ENCODE results near the gene KAZN. TPM values are rescaled to one million over a fixed set of nuclear protein-coding genes. Genes with fewer than 3 reads are reported as not detected.

Gene KAZN
- total RNA-seq, 2 donors from 2014 or later: 0.22 to 0.74 TPM

GRCh38 chr1:14795589-14795988, 197.1 kb downstream of the KAZN start:
- H3K27me3 Mint-ChIP-seq: no peaks in the 10 kb centered on the region
- no peak for ATAC-seq (replicated peaks)
- no peaks in the 10 kb centered on the region for H3K36me3 Mint-ChIP-seq (ENCODE audit: low read depth)
- no peaks in the 10 kb centered on the region for H3K4me1 Mint-ChIP-seq
- no peak overlapping the region for H3K4me3 Mint-ChIP-seq
- H3K27ac Mint-ChIP-seq: no peak overlapping the region
- no peaks in the 10 kb centered on the region for H3K9me3 Mint-ChIP-seq

DNA sequence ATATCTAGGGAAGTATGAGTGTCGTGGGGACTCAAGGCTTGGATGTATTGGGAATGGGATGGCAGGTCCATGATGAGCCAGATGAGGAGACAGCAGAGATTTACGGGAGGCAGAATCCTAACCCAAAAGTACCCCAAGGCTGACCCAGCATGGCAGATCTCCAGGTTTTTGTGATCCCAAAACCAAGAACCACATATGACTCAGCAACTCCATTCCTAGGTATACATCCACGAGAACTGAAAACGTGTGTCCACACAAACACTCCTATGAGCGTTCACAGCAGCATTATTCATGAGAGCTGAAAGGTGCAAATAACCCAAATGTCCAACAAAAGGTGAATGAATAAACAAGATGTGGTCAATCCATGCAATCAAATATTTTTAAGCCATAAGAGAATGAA, 201.5 kb downstream of the KAZN start:
- Mint-ChIP-seq H3K4me3 (no peak overlapping the region), H3K4me1 (no peaks in the 10 kb centered on the region), H3K9me3 (no peaks in the 10 kb centered on the region), H3K27ac (no peak overlapping the region), H3K36me3 (ENCODE audit: low read depth) (no peaks in the 10 kb centered on the region), H3K27me3 (no peaks in the 10 kb centered on the region)
- ATAC-seq (replicated peaks): no peak

- no peaks in the 10 kb centered on the region for H3K4me1 Mint-ChIP-seq
- H3K27ac Mint-ChIP-seq: no peak overlapping the region
- H3K4me3 Mint-ChIP-seq: no peak overlapping the region
- no peak for ATAC-seq (replicated peaks)
- H3K27me3 Mint-ChIP-seq: no peaks in the 10 kb centered on the region
- H3K9me3 Mint-ChIP-seq: no peaks in the 10 kb centered on the region
- no peaks in the 10 kb centered on the region for H3K36me3 Mint-ChIP-seq (ENCODE audit: low read depth)
Observed at GRCh38 chr1:14800500-14801076, 202.1 kb downstream of the KAZN start.

GRCh38 chr1:14803002-14803789, 204.7 kb downstream of the KAZN start:
- no peak for ATAC-seq (replicated peaks)
- Mint-ChIP-seq H3K27me3 (no peaks in the 10 kb centered on the region), H3K9me3 (no peaks in the 10 kb centered on the region), H3K4me3 (no peak overlapping the region), H3K27ac (no peak overlapping the region), H3K4me1 (no peaks in the 10 kb centered on the region), H3K36me3 (ENCODE audit: low read depth) (no peaks in the 10 kb centered on the region)

DNA sequence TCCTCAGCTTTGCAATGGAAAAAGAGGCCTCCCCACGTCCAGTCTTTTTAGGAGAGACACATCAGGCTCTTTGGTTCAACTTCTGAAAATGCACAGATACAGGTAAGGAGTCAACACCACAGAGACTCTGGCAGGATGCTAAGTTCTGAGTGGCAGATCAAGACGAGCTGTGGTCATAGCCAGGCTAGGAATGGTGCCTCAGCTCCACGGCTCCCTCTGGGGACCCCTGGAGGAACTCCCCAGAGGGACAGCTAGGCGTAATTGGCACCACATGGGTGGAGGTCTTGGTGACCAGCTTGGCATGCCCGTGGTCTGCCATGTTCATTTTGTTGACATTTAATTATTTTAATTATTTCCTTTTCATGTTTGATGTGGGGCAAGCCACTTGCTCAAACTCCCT, 206.1 kb downstream of the KAZN start:
- H3K4me1 Mint-ChIP-seq: no peaks in the 10 kb centered on the region
- no peak overlapping the region for H3K27ac Mint-ChIP-seq
- ATAC-seq (replicated peaks): no peak
- H3K36me3 Mint-ChIP-seq (ENCODE audit: low read depth): no peaks in the 10 kb centered on the region
- H3K9me3 Mint-ChIP-seq: no peaks in the 10 kb centered on the region
- H3K4me3 Mint-ChIP-seq: no peak overlapping the region
- no peaks in the 10 kb centered on the region for H3K27me3 Mint-ChIP-seq

DNA sequence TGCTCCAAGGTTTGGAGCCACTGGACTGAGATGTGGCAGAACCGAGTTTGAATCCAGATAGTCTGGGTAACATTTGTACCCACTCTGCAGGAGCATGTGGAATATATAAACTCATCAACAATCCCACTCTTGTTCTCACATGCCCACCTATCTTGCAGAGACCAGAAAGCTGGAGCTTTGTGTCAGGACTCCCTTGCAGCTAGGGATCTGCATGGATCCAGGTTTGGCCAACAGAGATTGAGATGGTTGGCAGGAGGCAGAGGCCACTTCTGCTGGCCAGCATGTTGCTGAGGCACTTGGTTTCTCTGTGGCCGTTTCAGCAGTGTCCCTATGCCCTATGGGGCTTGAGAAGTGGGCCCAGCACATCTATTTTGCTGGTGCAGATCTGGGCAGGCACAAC, 208.3 kb downstream of the KAZN start:
- Mint-ChIP-seq H3K27me3 (no peaks in the 10 kb centered on the region), H3K9me3 (no peaks in the 10 kb centered on the region), H3K36me3 (ENCODE audit: low read depth) (no peaks in the 10 kb centered on the region), H3K27ac (no peak overlapping the region), H3K4me1 (no peaks in the 10 kb centered on the region), H3K4me3 (no peak overlapping the region)
- ATAC-seq (replicated peaks): no peak

- no peaks in the 10 kb centered on the region for H3K36me3 Mint-ChIP-seq (ENCODE audit: low read depth)
- no peaks in the 10 kb centered on the region for H3K4me1 Mint-ChIP-seq
- no peak for ATAC-seq (replicated peaks)
- no peak overlapping the region for H3K4me3 Mint-ChIP-seq
- H3K27me3 Mint-ChIP-seq: no peaks in the 10 kb centered on the region
- H3K9me3 Mint-ChIP-seq: no peaks in the 10 kb centered on the region
- no peak overlapping the region for H3K27ac Mint-ChIP-seq
Observed at GRCh38 chr1:14808768-14809167, 210.3 kb downstream of the KAZN start.

DNA sequence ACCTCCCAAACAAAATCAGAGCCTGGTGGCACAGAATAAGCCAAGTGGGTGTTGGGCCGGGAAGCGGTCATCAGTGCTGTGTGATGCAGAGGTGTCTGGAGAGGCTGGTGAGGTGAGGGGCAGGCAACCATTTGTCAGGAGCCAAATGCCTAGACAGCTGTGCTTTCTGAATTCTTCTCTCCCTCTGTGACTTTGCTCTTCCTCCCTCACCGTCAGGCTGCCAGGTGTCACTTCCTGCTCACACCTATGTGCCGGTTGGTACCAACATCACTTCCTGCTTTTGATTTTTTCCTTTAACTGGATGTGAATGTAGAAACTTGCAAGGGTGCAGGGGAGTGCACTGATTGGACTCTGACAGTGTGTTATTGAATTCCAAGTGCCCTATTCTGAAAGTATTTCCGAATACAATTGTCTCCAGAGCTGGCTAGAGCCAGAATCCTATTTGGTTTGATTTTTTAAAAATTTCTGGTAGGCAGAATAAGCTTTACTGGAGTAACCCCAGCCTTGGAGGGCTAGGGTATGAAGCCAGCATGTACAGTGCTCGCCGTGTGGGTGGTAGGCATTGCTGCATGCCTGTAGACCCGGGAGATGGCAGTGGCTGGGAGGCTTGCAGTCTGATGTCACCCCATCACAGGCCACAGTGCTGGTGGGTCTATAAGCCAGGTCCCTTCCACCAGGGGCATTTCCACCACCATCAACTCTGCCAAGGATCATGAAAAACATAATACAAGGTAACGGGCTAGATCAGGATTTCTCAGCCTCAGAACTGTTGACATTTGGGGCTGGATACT, 210.9 kb downstream of the KAZN start:
- H3K27me3 Mint-ChIP-seq: no peaks in the 10 kb centered on the region
- H3K9me3 Mint-ChIP-seq: no peaks in the 10 kb centered on the region
- H3K4me3 Mint-ChIP-seq: no peak overlapping the region
- H3K36me3 Mint-ChIP-seq (ENCODE audit: low read depth): no peaks in the 10 kb centered on the region
- no peak for ATAC-seq (replicated peaks)
- no peaks in the 10 kb centered on the region for H3K4me1 Mint-ChIP-seq
- no peak overlapping the region for H3K27ac Mint-ChIP-seq

- H3K4me3 Mint-ChIP-seq: no peak overlapping the region
- no peaks in the 10 kb centered on the region for H3K9me3 Mint-ChIP-seq
- no peaks in the 10 kb centered on the region for H3K36me3 Mint-ChIP-seq (ENCODE audit: low read depth)
- H3K27ac Mint-ChIP-seq: no peak overlapping the region
- ATAC-seq (replicated peaks): no peak
- no peaks in the 10 kb centered on the region for H3K27me3 Mint-ChIP-seq
- H3K4me1 Mint-ChIP-seq: no peaks in the 10 kb centered on the region
Observed at GRCh38 chr1:14810595-14811361, 212.3 kb downstream of the KAZN start.

DNA sequence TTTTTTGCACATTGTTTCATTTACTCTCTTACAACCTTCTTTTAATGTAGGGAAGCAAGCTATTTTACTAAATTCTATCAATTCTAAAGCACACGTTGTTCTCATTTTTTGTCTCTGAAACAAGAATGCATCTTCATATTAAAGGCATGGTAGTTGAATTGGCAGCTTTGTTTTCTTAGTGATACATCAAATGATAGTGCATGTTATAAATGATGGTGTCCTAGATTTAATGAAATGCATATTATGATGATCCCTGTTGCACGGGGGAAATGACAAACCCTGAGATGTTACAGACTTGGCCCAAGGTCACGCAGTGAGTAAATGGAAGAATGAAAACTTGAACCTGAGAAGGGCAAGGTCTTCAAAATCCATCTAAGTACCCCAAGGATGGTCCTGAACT, 213.1 kb downstream of the KAZN start:
- Mint-ChIP-seq H3K36me3 (ENCODE audit: low read depth) (no peaks in the 10 kb centered on the region), H3K27ac (no peak overlapping the region), H3K27me3 (no peaks in the 10 kb centered on the region), H3K9me3 (no peaks in the 10 kb centered on the region), H3K4me3 (no peak overlapping the region), H3K4me1 (no peaks in the 10 kb centered on the region)
- ATAC-seq (replicated peaks): no peak

DNA sequence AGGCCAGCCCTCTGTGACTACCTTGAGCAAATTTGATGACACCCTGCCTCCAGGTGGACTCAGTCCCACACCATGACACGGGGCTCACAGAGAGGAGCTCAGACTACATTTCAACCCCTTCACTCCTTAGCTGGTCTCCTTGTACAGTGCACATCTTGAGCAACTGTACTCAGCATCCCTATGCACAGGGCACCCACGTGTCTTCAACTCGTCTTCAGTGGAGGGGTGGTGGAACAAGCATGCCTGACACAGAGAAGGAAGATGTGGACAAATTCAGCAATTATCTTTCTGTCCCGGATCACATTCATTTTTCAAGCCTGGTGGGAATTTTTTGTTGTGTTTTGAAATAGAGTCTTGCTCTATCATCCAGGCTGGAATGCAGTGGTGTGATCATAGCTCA, 213.7 kb downstream of the KAZN start:
- ATAC-seq (replicated peaks): no peak
- H3K36me3 Mint-ChIP-seq (ENCODE audit: low read depth): no peaks in the 10 kb centered on the region
- peaks cover 1% of the 10 kb centered on the region for H3K27me3 Mint-ChIP-seq

GRCh38 chr1:14815175-14815877, 216.8 kb downstream of the KAZN start:
- no peaks in the 10 kb centered on the region for H3K9me3 Mint-ChIP-seq

More for the DNA sequence above, 213.7 kb downstream of the KAZN start:
- Mint-ChIP-seq H3K27ac (no peak overlapping the region), H3K4me3 (no peak overlapping the region), H3K9me3 (no peaks in the 10 kb centered on the region), H3K4me1 (no peaks in the 10 kb centered on the region)

GRCh38 chr1:14817223-14818170, 219.0 kb downstream of the KAZN start:
- Mint-ChIP-seq H3K27me3 (peaks cover 7% of the 10 kb centered on the region), H3K36me3 (ENCODE audit: low read depth) (no peaks in the 10 kb centered on the region), H3K9me3 (no peaks in the 10 kb centered on the region), H3K4me1 (no peaks in the 10 kb centered on the region), H3K4me3 (no peak overlapping the region), H3K27ac (no peak overlapping the region)
- no peak for ATAC-seq (replicated peaks)

More at GRCh38 chr1:14815175-14815877, 216.8 kb downstream of the KAZN start:
- Mint-ChIP-seq H3K4me3 (no peak overlapping the region), H3K4me1 (no peaks in the 10 kb centered on the region), H3K36me3 (ENCODE audit: low read depth) (no peaks in the 10 kb centered on the region), H3K27ac (no peak overlapping the region), H3K27me3 (peaks cover 4% of the 10 kb centered on the region)
- no peak for ATAC-seq (replicated peaks)
